H1 (cell line): ENCODE data around the gene CTNNBL1. TPM values are rescaled to one million over a fixed set of nuclear protein-coding genes. Genes with fewer than 3 reads are reported as not detected.

Experiments used
- CTCF ChIA-PET: fragments of 300-600 bp; sonication (Branson Sonifier 250); formaldehyde crosslinking; loops from one replicate; lab custom pipeline; 2021; ENCODE audit not compliant: partially characterized antibody; lab: Charles Lee
- POLR2A ChIA-PET: fragments of 300-600 bp; sonication (Branson Sonifier 250); formaldehyde crosslinking; loops from one replicate; lab custom pipeline; 2021; ENCODE audit warnings: inconsistent platforms; ENCODE audit not compliant: partially characterized antibody; lab: Charles Lee
- DNase-seq, 2 experiments: peaks; one replicate each; pipeline versions ENCODE4 v3.0.0 to v3.0.0-alpha.2; 2010 to 2022; ENCODE audit warnings: low spot score in 2 of 2, low read depth in 1 of 2, mixed read lengths in 1 of 2
- FAIRE-seq: peaks from 2 replicates; lab custom pipeline; 2011; peaks lifted over from hg19 to GRCh38; lab: Jason Lieb, UNC
- H2AFZ ChIP-seq: 2 replicates; pipeline ENCODE4 v1.8.1; 2012; ENCODE audit warnings: low read length, inconsistent platforms
- H2AK5ac ChIP-seq: 2 replicates; pipeline ENCODE4 v1.6.1; 2013; ENCODE audit warnings: low read depth, low read length
- H2BK120ac ChIP-seq: replicated peaks from 2 replicates; pipeline ENCODE3; 2013; ENCODE audit warnings: low read depth, low read length, inconsistent platforms
- H2BK12ac ChIP-seq: 2 replicates; pipeline ENCODE4 v1.6.1; 2013; ENCODE audit warnings: low read depth, low read length
- H2BK15ac ChIP-seq: 2 replicates; pipeline ENCODE4 v1.6.1; 2013; ENCODE audit warnings: low read length
- H2BK20ac ChIP-seq: 2 replicates; pipeline ENCODE4 v1.6.1; 2013; ENCODE audit warnings: low read length
- H2BK5ac ChIP-seq: 2 replicates; pipeline ENCODE4 v1.6.1; 2013; ENCODE audit warnings: low read depth, low read length
- H3K14ac ChIP-seq: 2 replicates; pipeline ENCODE4 v1.6.1; 2013; ENCODE audit warnings: inconsistent platforms; ENCODE audit not compliant: insufficient read length
- H3K18ac ChIP-seq: 2 replicates; pipeline ENCODE4 v1.6.1; 2013; ENCODE audit warnings: low read length; ENCODE audit errors: extremely low read depth
- H3K23ac ChIP-seq: 2 replicates; pipeline ENCODE4 v1.6.1; 2013; ENCODE audit warnings: inconsistent platforms; ENCODE audit not compliant: insufficient read length
- H3K23me2 ChIP-seq: 2 replicates; pipeline ENCODE4 v1.6.1; 2013; ENCODE audit warnings: low read depth, low read length
- H3K27ac ChIP-seq: 2 replicates; pipeline ENCODE4 v1.6.1; 2011; ENCODE audit warnings: low read depth, low read length, inconsistent platforms
- H3K27me3 ChIP-seq, 4 experiments: replicated peaks in 1 of 4; 1 replicate in 1 of 4; 2 replicates in 3 of 4; pipeline versions ENCODE4 v1.6.1 to v1.8.1; 2011 to 2013; ENCODE audit warnings: low read length in 3 of 4, mild to moderate bottlenecking in 3 of 4, inconsistent platforms in 2 of 4, mixed read lengths in 2 of 4, moderate library complexity in 1 of 4; ENCODE audit not compliant: control insufficient read depth in 3 of 4, insufficient read depth in 3 of 4; ENCODE audit errors: extremely low read depth in 1 of 4
- H3K36me3 ChIP-seq, 4 experiments: 2 replicates each; pipeline versions ENCODE4 v1.6.1 to v1.8.1; 2011 to 2013; ENCODE audit warnings: mild to moderate bottlenecking in 4 of 4, low read length in 3 of 4, moderate library complexity in 2 of 4, control low read depth in 1 of 4, inconsistent platforms in 1 of 4; ENCODE audit not compliant: insufficient read depth in 4 of 4, control insufficient read depth in 2 of 4
- H3K4ac ChIP-seq: replicated peaks from 2 replicates; pipeline ENCODE3; 2013; ENCODE audit warnings: low read length, low read depth, mixed read lengths, inconsistent platforms; ENCODE audit not compliant: insufficient read length
- H3K4me1 ChIP-seq, 4 experiments: replicated peaks in 1 of 4; 1 replicate in 1 of 4; 2 replicates in 3 of 4; pipeline versions ENCODE4 v1.6.1 to v1.8.1; 2011 to 2013; ENCODE audit warnings: low read length in 3 of 4, inconsistent platforms in 2 of 4, mixed read lengths in 1 of 4; ENCODE audit not compliant: insufficient read depth in 4 of 4, control insufficient read depth in 3 of 4
- H3K4me2 ChIP-seq, 2 experiments: 2 replicates each; pipeline versions ENCODE4 v1.6.1 to v1.8.1; 2011 to 2013; ENCODE audit warnings: low read depth in 2 of 2, low read length in 2 of 2, control low read depth in 1 of 2, inconsistent platforms in 1 of 2, mild to moderate bottlenecking in 1 of 2; ENCODE audit not compliant: insufficient read depth in 1 of 2
- H3K4me3 ChIP-seq, 4 experiments: fragments of 200-600, 300-600 bp in 1 of 4; sonication (generic), shearing (Covaris generic), sonication (Bioruptor Twin) in 1 of 4; 2 replicates each; pipeline versions ENCODE4 v1.5.1 to v1.8.1; 2011 to 2016; ENCODE audit warnings: low read length in 4 of 4, low read depth in 3 of 4, control low read depth in 2 of 4, inconsistent platforms in 2 of 4, mild to moderate bottlenecking in 2 of 4, mixed read lengths in 1 of 4, moderate library complexity in 1 of 4; ENCODE audit not compliant: insufficient read depth in 2 of 4; ENCODE audit errors: extremely low read depth in 1 of 4
- H3K56ac ChIP-seq: replicated peaks from 2 replicates; pipeline ENCODE3; 2013; ENCODE audit warnings: low read depth, mild to moderate bottlenecking, mixed read lengths, low read length, inconsistent platforms; ENCODE audit not compliant: insufficient read length
- H3K79me1 ChIP-seq: 2 replicates; pipeline ENCODE4 v1.6.1; 2013; ENCODE audit warnings: low read depth, low read length, control low read depth
- H3K79me2 ChIP-seq, 2 experiments: 2 replicates each; pipeline versions ENCODE4 v1.6.1 to v1.8.1; 2012 to 2013; ENCODE audit warnings: low read length in 2 of 2, mild to moderate bottlenecking in 2 of 2, inconsistent platforms in 1 of 2; ENCODE audit not compliant: insufficient read depth in 2 of 2, control insufficient read depth in 1 of 2
- H3K9ac ChIP-seq, 4 experiments: replicated peaks in 1 of 4; 1 replicate in 1 of 4; 2 replicates in 3 of 4; pipeline versions ENCODE4 v1.6.1 to v1.8.1; 2011 to 2013; ENCODE audit warnings: low read depth in 3 of 4, low read length in 3 of 4, control low read depth in 2 of 4, mild to moderate bottlenecking in 2 of 4, moderate library complexity in 2 of 4, inconsistent platforms in 1 of 4; ENCODE audit errors: extremely low read depth in 1 of 4
- H3K9me3 ChIP-seq, 2 experiments: 2 replicates each; pipeline versions ENCODE4 v1.6.1 to v1.8.1; 2012 to 2013; ENCODE audit warnings: mild to moderate bottlenecking in 2 of 2, moderate library complexity in 2 of 2, control low read depth in 1 of 2, inconsistent platforms in 1 of 2, low read depth in 1 of 2, low read length in 1 of 2, mixed read lengths in 1 of 2; ENCODE audit not compliant: insufficient read depth in 2 of 2
- H4K20me1 ChIP-seq, 2 experiments: replicated peaks in 1 of 2; 2 replicates each; pipeline versions ENCODE3 to v1.8.1; 2011 to 2013; ENCODE audit warnings: inconsistent platforms in 2 of 2, low read length in 2 of 2, mild to moderate bottlenecking in 1 of 2; ENCODE audit not compliant: insufficient read depth in 2 of 2, control insufficient read depth in 1 of 2
- H4K5ac ChIP-seq: 2 replicates; pipeline ENCODE4 v1.6.1; 2013; ENCODE audit warnings: low read length, low read depth, mixed read lengths, inconsistent platforms; ENCODE audit not compliant: insufficient read length
- H4K8ac ChIP-seq: 2 replicates; pipeline ENCODE4 v1.8.0; 2013; ENCODE audit warnings: mild to moderate bottlenecking, moderate library complexity, low read length, inconsistent platforms; ENCODE audit not compliant: insufficient read depth; ENCODE audit errors: extremely low read depth
- H4K91ac ChIP-seq: replicated peaks from 2 replicates; pipeline ENCODE3; 2013; ENCODE audit warnings: low read length, mixed read lengths, inconsistent platforms; ENCODE audit not compliant: insufficient read length
- GTF2F1 ChIP-seq: IDR thresholded peaks from 2 replicates; pipeline ENCODE4 v1.6.1; 2012; ENCODE audit warnings: low read depth, low read length, improper control_type of control experiment, borderline replicate concordance
- HDAC6 ChIP-seq: IDR thresholded peaks from one replicate; pipeline ENCODE4 v1.7.1; 2012; ENCODE audit warnings: low read depth, mild to moderate bottlenecking, inconsistent platforms, low read length, moderate library complexity
- YY1 ChIP-seq: IDR thresholded peaks from 2 replicates; pipeline ENCODE4 v1.6.1; 2011; ENCODE audit warnings: low read depth, mild to moderate bottlenecking, low read length
- WGBS, 2 experiments: shearing (Covaris generic) in 1 of 2; methylation state at CpG; one replicate each; pipeline versions ENCODE4 v1.1.6 to v1.1.7; 2013 to 2015; ENCODE audit warnings: low lambda C conversion rate in 2 of 2, mixed read lengths in 2 of 2, inconsistent platforms in 1 of 2, low coverage in 1 of 2, missing lambda C conversion rate in 1 of 2; ENCODE audit not compliant: insufficient replicate concordance in 2 of 2, insufficient coverage in 1 of 2, insufficient read length in 1 of 2; ENCODE audit errors: extremely low coverage in 1 of 2, missing lambda C conversion rate in 1 of 2; 5-methylcytosine and 5-hydroxymethylcytosine counted together
- polyA plus RNA-seq, 7 experiments: library from polyadenylated mRNA; depleted of rRNA in 3 of 7; stranded (reverse) in 5 of 7; unstranded in 2 of 7; fragments of >200 nt in 5 of 7; fragments of 200-250 nt in 2 of 7; gene quantifications; 1 replicate in 5 of 7; 2 replicates in 1 of 7; 4 replicates in 1 of 7; pipeline versions ENCODE4 v1.2.1 to v1.2.3, GENCODE V29; 2011 to 2013; ENCODE audit warnings: missing spikeins in 2 of 7, mixed read lengths in 2 of 7
- total RNA-seq: library from RNA; stranded (reverse); fragmentation: NEBNext Ultra II Directional; extraction: Animal tissue kit (Norgen Biotek cat#: 25700); gene quantifications from 2 replicates; pipeline ENCODE4 v1.2.1, GENCODE V29; 2021

CTNNBL1 gene
- total and polyA plus RNA-seq, 2 of the 8 experiments (the other 6 are each of a cell fraction or from before 2014, with no cell fraction given), result 19.6 to 81.6 TPM

GRCh38 chr20:37907330-37907676 is 213.5 kb downstream of the CTNNBL1 start:
- H3K27ac ChIP-seq, result no peak overlapping the region
- 50% methylated on average over 3 of the region's 3 CpGs; no CpG with 5 or more reads in 1 of the 2 experiments for WGBS, 2 experiments
- H3K27me3 ChIP-seq, result no peaks in the 10 kb centered on the region; a peak in 2 of 7 replicates

More at GRCh38 chr20:37907330-37907676, 213.5 kb downstream of the CTNNBL1 start:
- ChIA-PET CTCF (interaction anchor here (1.0 to 2.3 kb wide), 11 partner anchors 9 to 343 kb away, joined by 3 to 14 read pairs (median 4); no protein-coding TSS in a partner anchor), POLR2A (interaction anchor here (0.9 to 1.4 kb wide), 2 partner anchors 24 to 528 kb away, joined by 3 to 4 read pairs; partner anchors contain the start of gene SNHG17)
- no peak overlapping the region for H3K14ac ChIP-seq
- H2BK12ac ChIP-seq, result no peak overlapping the region
- no peak overlapping the region for H2AK5ac ChIP-seq
- no peaks in the 10 kb centered on the region for H3K79me2 ChIP-seq
- no peak overlapping the region for H4K8ac ChIP-seq
- no peaks in the 10 kb centered on the region for H3K36me3 ChIP-seq
- DNase-seq (no peak), FAIRE-seq (no peak)
- H2BK15ac ChIP-seq, result no peak overlapping the region
- H3K4me2 ChIP-seq, result peak overlapping the region; percentile 7 to 44; a peak in 3 of 4 replicates
- no peak overlapping the region for H4K91ac ChIP-seq
- no peak overlapping the region for H3K18ac ChIP-seq
- H3K4ac ChIP-seq, result no peak overlapping the region
- H3K9ac ChIP-seq, result peak overlapping the region in 1 of 4 experiments; percentile 24; a peak in 1 of 7 replicates
- TF ChIP-seq YY1 (no peak), GTF2F1 (no peak), HDAC6 (no peak)
- no peak overlapping the region for H3K4me3 ChIP-seq
- no peak overlapping the region for H2BK120ac ChIP-seq
- H3K23ac ChIP-seq, result no peak overlapping the region
- no peak overlapping the region for H4K5ac ChIP-seq
- H3K56ac ChIP-seq, result no peak overlapping the region
- no peaks in the 10 kb centered on the region for H3K9me3 ChIP-seq
- peaks cover 0 to 2% of the 10 kb centered on the region in 2 experiments for H4K20me1 ChIP-seq
- no peak overlapping the region for H2BK20ac ChIP-seq
- H2AFZ ChIP-seq, result no peak overlapping the region
- 0 out of 2 replicates have a peak overlapping the region, but pooled peaks have one; percentile 10 for H2BK5ac ChIP-seq
- peaks cover 12 to 31% (median 24%) of the 10 kb centered on the region in 4 experiments; a peak in 6 of 7 replicates for H3K4me1 ChIP-seq
- H3K79me1 ChIP-seq, result no peaks in the 10 kb centered on the region
- H3K23me2 ChIP-seq, result peaks cover 4% of the 10 kb centered on the region; the same call in 1 of the 2 replicates
